Measurements from ENCODE around the gene MALT1. TPM values are rescaled to one million over a fixed set of nuclear protein-coding genes. Genes with fewer than 3 reads are reported as not detected.

MALT1 gene
- polyA plus RNA-seq, 1 donor from 2014 or later = 40.5 TPM

- H3K4me2 ChIP-seq (ENCODE audit: low read length) = no peak overlapping the region
- no peaks in the 10 kb centered on the region for H3K36me3 ChIP-seq (ENCODE audit: insufficient read depth, low read length)
- no peaks in the 10 kb centered on the region for H3F3A ChIP-seq (ENCODE audit: insufficient read depth, low read length, poor library complexity, severe bottlenecking)
- no peak overlapping the region for H3K4me3 ChIP-seq (ENCODE audit: low read length)
- no peak for TF ChIP-seq CTCF (IDR thresholded peaks at IDR 0.05; ENCODE audit: poor library complexity, severe bottlenecking)
- H3K9ac ChIP-seq (ENCODE audit: low read length) = no peak overlapping the region
- no peaks in the 10 kb centered on the region for H3K9me3 ChIP-seq (ENCODE audit: low read length)
- H3K9me2 ChIP-seq (ENCODE audit: insufficient read depth, low read length) = no peaks in the 10 kb centered on the region
- peaks cover 2% of the 10 kb centered on the region for H3K79me2 ChIP-seq (replicated peaks; ENCODE audit: insufficient read depth, low read length)
- H3K27ac ChIP-seq (ENCODE audit: low read length) = no peak overlapping the region
- no peak overlapping the region for H2AFZ ChIP-seq (ENCODE audit: low read depth, low read length)
- no peaks in the 10 kb centered on the region for H4K20me1 ChIP-seq (ENCODE audit: insufficient read depth)
- no peaks in the 10 kb centered on the region for H3K27me3 ChIP-seq (ENCODE audit: insufficient read depth, low read depth, low read length)
Measured at GRCh38 chr18:58690259-58690658, 19.0 kb downstream of the MALT1 start.

- no peaks in the 10 kb centered on the region for H3F3A ChIP-seq (ENCODE audit: insufficient read depth, low read length, poor library complexity, severe bottlenecking)
- H3K9me3 ChIP-seq (ENCODE audit: low read length) = no peaks in the 10 kb centered on the region
- H3K27me3 ChIP-seq (ENCODE audit: insufficient read depth, low read depth, low read length) = no peaks in the 10 kb centered on the region
- H2AFZ ChIP-seq (ENCODE audit: low read depth, low read length) = no peak overlapping the region
- no peaks in the 10 kb centered on the region for H3K36me3 ChIP-seq (ENCODE audit: insufficient read depth, low read length)
- no peak overlapping the region for H3K4me2 ChIP-seq (ENCODE audit: low read length)
- peaks cover 2% of the 10 kb centered on the region for H3K79me2 ChIP-seq (replicated peaks; ENCODE audit: insufficient read depth, low read length)
- H4K20me1 ChIP-seq (ENCODE audit: insufficient read depth) = no peaks in the 10 kb centered on the region
- H3K9ac ChIP-seq (ENCODE audit: low read length) = no peak overlapping the region
- H3K27ac ChIP-seq (ENCODE audit: low read length) = no peak overlapping the region
- TF ChIP-seq REST (IDR thresholded peaks at IDR 0.05; ENCODE audit: borderline replicate concordance) (no peak), CTCF (IDR thresholded peaks at IDR 0.05; ENCODE audit: poor library complexity, severe bottlenecking) (no peak), TAF1 (IDR thresholded peaks at IDR 0.05; ENCODE audit: low read depth) (no peak)
- H3K4me3 ChIP-seq (ENCODE audit: low read length) = no peak overlapping the region
- no peaks in the 10 kb centered on the region for H3K9me2 ChIP-seq (ENCODE audit: insufficient read depth, low read length)
Measured at GRCh38 chr18:58691256-58691655, 20.0 kb downstream of the MALT1 start.

GRCh38 chr18:58692422-58693185, 21.3 kb downstream of the MALT1 start:
- Histone ChIP-seq H3K4me2 (ENCODE audit: low read length) (no peak overlapping the region), H2AFZ (ENCODE audit: low read depth, low read length) (no peak overlapping the region), H3K36me3 (ENCODE audit: insufficient read depth, low read length) (peaks cover 5% of the 10 kb centered on the region), H3K27me3 (ENCODE audit: insufficient read depth, low read depth, low read length) (no peaks in the 10 kb centered on the region), H3K9me3 (ENCODE audit: low read length) (no peaks in the 10 kb centered on the region), H3K9ac (ENCODE audit: low read length) (no peak overlapping the region), H4K20me1 (ENCODE audit: insufficient read depth) (no peaks in the 10 kb centered on the region), H3K4me3 (ENCODE audit: low read length) (no peak overlapping the region), H3K27ac (ENCODE audit: low read length) (no peak overlapping the region), H3K9me2 (ENCODE audit: insufficient read depth, low read length) (no peaks in the 10 kb centered on the region), H3K79me2 (replicated peaks; ENCODE audit: insufficient read depth, low read length) (peaks cover 2% of the 10 kb centered on the region), H3F3A (ENCODE audit: insufficient read depth, low read length, poor library complexity, severe bottlenecking) (no peaks in the 10 kb centered on the region)
- no peak for TF ChIP-seq SMC3 (conservative IDR thresholded peaks at IDR 0.05; ENCODE audit: poor library complexity)
- TF ChIP-seq TAF1 (IDR thresholded peaks at IDR 0.05; ENCODE audit: low read depth) = no peak
- no peak for TF ChIP-seq EZH2 (IDR thresholded peaks at IDR 0.05; ENCODE audit: borderline replicate concordance, insufficient read depth, low read length, poor library complexity, severe bottlenecking)
- no peak for TF ChIP-seq RAD21 (conservative IDR thresholded peaks at IDR 0.05)
- no peak for TF ChIP-seq REST (IDR thresholded peaks at IDR 0.05; ENCODE audit: borderline replicate concordance)
- TF ChIP-seq MXI1 (conservative IDR thresholded peaks at IDR 0.05; ENCODE audit: poor library complexity, severe bottlenecking) = no peak
- no peak for TF ChIP-seq POLR2AphosphoS5 (IDR thresholded peaks at IDR 0.05)
- no peak for TF ChIP-seq EP300 (conservative IDR thresholded peaks at IDR 0.05; ENCODE audit: poor library complexity, severe bottlenecking)
